ENCODE measurements around the gene FGGY.

The FGGY gene

GRCh38 chr1:59596432-59596831 is 299.5 kb downstream of the FGGY start:
- H3K27ac ChIP-seq = peak overlapping the region; percentile 93
- no peak for TF ChIP-seq CTCF (conservative IDR thresholded peaks at IDR 0.05; ENCODE audit: low read depth)
- ChIA-PET CTCF (interaction anchor here (0.7 to 1.0 kb wide), 3 partner anchors 103 to 811 kb away, joined by 3 to 5 read pairs (median 3); no protein-coding TSS in a partner anchor), POLR2A (ENCODE audit: low non-redundant PET) (interaction anchor here (0.6 kb wide), 1 partner anchor 403 kb away, joined by 3 read pairs; no protein-coding TSS in a partner anchor)
- peak; percentile 74 for DNase-seq (ENCODE audit: low spot score)

- ChIA-PET POLR2A (ENCODE audit: low non-redundant PET) (interaction anchor here (0.6 kb wide), 1 partner anchor 403 kb away, joined by 3 read pairs; no protein-coding TSS in a partner anchor), CTCF (interaction anchor here (1.0 kb wide), 2 partner anchors 102 to 812 kb away, joined by 3 to 5 read pairs; no protein-coding TSS in a partner anchor)
- peak; percentile 50 for DNase-seq (ENCODE audit: low spot score)
- peak overlapping the region; percentile 93 for H3K27ac ChIP-seq
- no peak for TF ChIP-seq CTCF (conservative IDR thresholded peaks at IDR 0.05; ENCODE audit: low read depth)
These were observed 300.1 kb downstream of the FGGY start for GRCh38 chr1:59596956-59597355.

GRCh38 chr1:59597420-59598119 is 300.7 kb downstream of the FGGY start:
- no peak overlapping the region for H3K27ac ChIP-seq
- POLR2A ChIA-PET (ENCODE audit: low non-redundant PET) = no interaction called here
- CTCF ChIA-PET = interaction anchor here (1.0 kb wide), 1 partner anchor 812 kb away, joined by 5 read pairs; no protein-coding TSS in a partner anchor
- no peak for TF ChIP-seq CTCF (conservative IDR thresholded peaks at IDR 0.05; ENCODE audit: low read depth)
- no peak for DNase-seq (ENCODE audit: low spot score)

GRCh38 chr1:59598120-59598440 is 301.2 kb downstream of the FGGY start:
- H3K27ac ChIP-seq = no peak overlapping the region
- ChIA-PET POLR2A (ENCODE audit: low non-redundant PET) (no interaction called here), CTCF (no interaction called here)
- no peak for DNase-seq (ENCODE audit: low spot score)
- TF ChIP-seq CTCF (conservative IDR thresholded peaks at IDR 0.05; ENCODE audit: low read depth) = no peak

- no peak for DNase-seq (ENCODE audit: low spot score)
- TF ChIP-seq CTCF (conservative IDR thresholded peaks at IDR 0.05; ENCODE audit: low read depth) = no peak
- POLR2A ChIA-PET (ENCODE audit: low non-redundant PET) = no interaction called here
- CTCF ChIA-PET = interaction anchor here (0.6 kb wide), 2 partner anchors 99 to 616 kb away, joined by 4 to 6 read pairs; no protein-coding TSS in a partner anchor
- no peak overlapping the region for H3K27ac ChIP-seq
These were observed 304.1 kb downstream of the FGGY start for GRCh38 chr1:59601041-59601441.

- H3K27ac ChIP-seq = no peak overlapping the region
- DNase-seq (ENCODE audit: low spot score) = no peak
- CTCF ChIA-PET = interaction anchor here (0.6 kb wide), 1 partner anchor 98 kb away, joined by 4 read pairs; no protein-coding TSS in a partner anchor
- POLR2A ChIA-PET (ENCODE audit: low non-redundant PET) = no interaction called here
- no peak for TF ChIP-seq CTCF (conservative IDR thresholded peaks at IDR 0.05; ENCODE audit: low read depth)
These were observed 304.9 kb downstream of the FGGY start for GRCh38 chr1:59601811-59602210.
